Small intestine (tissue), 7 donors: ENCODE data around the gene INPP5D. TPM values are rescaled to one million over a fixed set of nuclear protein-coding genes. Genes with fewer than 3 reads are reported as not detected.

Source experiments
- DNase-seq, 2 donors: peaks; one replicate each; pipeline versions ENCODE4 v3.0.0 to v3.0.0-alpha.2; 2013
- FAIRE-seq: peaks from 2 replicates; lab custom pipeline; 2012; peaks lifted over from hg19 to GRCh38; lab: Jason Lieb, UNC
- H3K27ac ChIP-seq, 3 donors: one replicate each; pipeline ENCODE4 v1.5.1; 2013; ENCODE audit warnings: low read length in 2 of 3, mild to moderate bottlenecking in 2 of 3, control low read depth in 1 of 3, inconsistent platforms in 1 of 3, low read depth in 1 of 3, moderate library complexity in 1 of 3
- H3K27me3 ChIP-seq, 3 donors: one replicate each; pipeline ENCODE4 v1.6.1; 2013; ENCODE audit warnings: low read length in 3 of 3, inconsistent platforms in 1 of 3; ENCODE audit not compliant: control insufficient read depth in 3 of 3, insufficient read depth in 3 of 3
- H3K36me3 ChIP-seq, 3 donors: one replicate each; pipeline ENCODE4 v1.6.1; 2013; ENCODE audit warnings: low read length in 3 of 3, inconsistent platforms in 1 of 3, low read depth in 1 of 3, mild to moderate bottlenecking in 1 of 3, moderate library complexity in 1 of 3; ENCODE audit not compliant: control insufficient read depth in 3 of 3, insufficient read depth in 2 of 3
- H3K4me1 ChIP-seq, 3 donors: one replicate each; pipeline ENCODE4 v1.6.1; 2013; ENCODE audit warnings: low read length in 2 of 3, inconsistent platforms in 1 of 3, low read depth in 1 of 3, mild to moderate bottlenecking in 1 of 3, moderate library complexity in 1 of 3; ENCODE audit not compliant: control insufficient read depth in 3 of 3, insufficient read depth in 2 of 3
- H3K4me3 ChIP-seq, 3 donors: one replicate each; pipeline ENCODE4 v1.5.1; 2013; ENCODE audit warnings: low read length in 3 of 3, control low read depth in 1 of 3, inconsistent platforms in 1 of 3, low read depth in 1 of 3, mild to moderate bottlenecking in 1 of 3, moderate library complexity in 1 of 3
- H3K9me3 ChIP-seq, 2 donors: one replicate each; pipeline ENCODE4 v1.6.1; 2013; ENCODE audit warnings: low read depth in 1 of 2, low read length in 1 of 2; ENCODE audit not compliant: control insufficient read depth in 2 of 2, insufficient read depth in 1 of 2
- WGBS, 3 donors: extraction: QIAGEN DNeasy Blood & Tissue Kit; methylation state at CpG; one replicate each; pipeline ENCODE4 v1.1.7; 2013; 5-methylcytosine and 5-hydroxymethylcytosine counted together
- polyA plus RNA-seq, 4 donors: library from polyadenylated mRNA; stranded (reverse) in 3 of 4; unstranded in 1 of 4; fragments of 200-250 nt in 3 of 4; fragments of 120-200 nt in 1 of 4; gene quantifications; one replicate each; pipeline versions ENCODE4 v1.2.1 to v1.2.3, GENCODE V29; 2013
- donor health status: healthy with polysubstance abuse.
- donor health status: control.
- donor health status: control.
- donor health status: Bipolar disorder and iron deficiency.
- donor health status: healthy.

The INPP5D gene
- polyA plus RNA-seq, 4 donors: 4.7 to 10.4 (median 6.9) TPM

GRCh38 chr2:233084488-233084887 lies 24.3 kb downstream of the INPP5D start:
- Histone ChIP-seq H3K27me3 (no peaks in the 10 kb centered on the region), H3K4me3 (no peak overlapping the region), H3K4me1 (peaks cover 0 to 6% (median 0%) of the 10 kb centered on the region in 3 donors), H3K9me3 (no peaks in the 10 kb centered on the region), H3K27ac (peak overlapping the region in 2 of 3 donors; percentile 66 to 93), H3K36me3 (peaks cover 0 to 2% (median 0%) of the 10 kb centered on the region in 3 donors)
- FAIRE-seq (no peak), DNase-seq (peak in 1 of 2 donors; percentile 35)
- WGBS, 3 donors: 60 to 87% (median 65%) methylated on average over 13 of the region's 13 CpGs

- Histone ChIP-seq H3K27ac (peak overlapping the region in 2 of 3 donors; percentile 41 to 93), H3K4me1 (peaks cover 0 to 6% (median 0%) of the 10 kb centered on the region in 3 donors), H3K27me3 (no peaks in the 10 kb centered on the region), H3K36me3 (peaks cover 0 to 2% (median 0%) of the 10 kb centered on the region in 3 donors), H3K9me3 (no peaks in the 10 kb centered on the region), H3K4me3 (no peak overlapping the region)
- WGBS, 3 donors: 79 to 88% (median 82%) methylated on average over 13 of the region's 13 CpGs
- FAIRE-seq (no peak), DNase-seq (no peak)
Measured at GRCh38 chr2:233085037-233085838, 25.1 kb downstream of the INPP5D start.

GRCh38 chr2:233085839-233086150 lies 25.7 kb downstream of the INPP5D start:
- Histone ChIP-seq H3K4me1 (peaks cover 0 to 6% (median 0%) of the 10 kb centered on the region in 3 donors), H3K27me3 (no peaks in the 10 kb centered on the region), H3K9me3 (no peaks in the 10 kb centered on the region), H3K4me3 (no peak overlapping the region), H3K36me3 (peaks cover 0 to 2% (median 0%) of the 10 kb centered on the region in 3 donors), H3K27ac (peak overlapping the region in 2 of 3 donors; percentile 41 to 72)
- FAIRE-seq: no peak
- whole genome bisulfite sequencing, 3 donors: 82 to 96% (median 92%) methylated on average over 2 of the region's 2 CpGs
- no peak for DNase-seq

- Histone ChIP-seq H3K9me3 (peaks cover 0 to 3% of the 10 kb centered on the region in 2 donors), H3K27me3 (no peaks in the 10 kb centered on the region), H3K36me3 (peaks cover 0 to 2% (median 0%) of the 10 kb centered on the region in 3 donors), H3K4me1 (peaks cover 0 to 6% (median 0%) of the 10 kb centered on the region in 3 donors), H3K27ac (no peak overlapping the region), H3K4me3 (no peak overlapping the region)
- WGBS, 3 donors: 88 to 97% (median 90%) methylated on average over 7 of the region's 7 CpGs
- DNase-seq (no peak), FAIRE-seq (no peak)
Measured at GRCh38 chr2:233087713-233088112, 27.6 kb downstream of the INPP5D start.

GRCh38 chr2:233088972-233089345 lies 28.8 kb downstream of the INPP5D start:
- Histone ChIP-seq H3K36me3 (no peaks in the 10 kb centered on the region), H3K9me3 (peaks cover 0 to 3% of the 10 kb centered on the region in 2 donors), H3K4me3 (no peak overlapping the region), H3K27me3 (peaks cover 0 to 3% (median 0%) of the 10 kb centered on the region in 3 donors), H3K4me1 (peaks cover 0 to 6% (median 0%) of the 10 kb centered on the region in 3 donors), H3K27ac (no peak overlapping the region)
- DNase-seq: no peak
- WGBS, 3 donors: 88 to 92% (median 91%) methylated on average over 7 to 8 of the region's 8 CpGs
- no peak for FAIRE-seq

- H3K27me3 ChIP-seq: peaks cover 0 to 3% (median 0%) of the 10 kb centered on the region in 3 donors
- H3K4me3 ChIP-seq: no peak overlapping the region
- 92 to 96% (median 92%) methylated on average over 11 of the region's 11 CpGs for WGBS, 3 donors
- FAIRE-seq (no peak), DNase-seq (no peak)
- no peaks in the 10 kb centered on the region for H3K36me3 ChIP-seq
- peaks cover 0 to 3% of the 10 kb centered on the region in 2 donors for H3K9me3 ChIP-seq
- H3K4me1 ChIP-seq: peaks cover 0 to 6% (median 0%) of the 10 kb centered on the region in 3 donors
- no peak overlapping the region for H3K27ac ChIP-seq
Measured at GRCh38 chr2:233089851-233090250, 29.7 kb downstream of the INPP5D start.

- Histone ChIP-seq H3K36me3 (no peaks in the 10 kb centered on the region), H3K27me3 (peaks cover 0 to 3% (median 0%) of the 10 kb centered on the region in 3 donors), H3K4me3 (no peak overlapping the region), H3K9me3 (peaks cover 0 to 3% of the 10 kb centered on the region in 2 donors), H3K4me1 (peaks cover 0 to 6% (median 0%) of the 10 kb centered on the region in 3 donors), H3K27ac (no peak overlapping the region)
- WGBS, 3 donors: 85 to 93% (median 90%) methylated on average over 6 of the region's 6 CpGs
- DNase-seq (no peak), FAIRE-seq (no peak)
Measured at GRCh38 chr2:233090879-233091278, 30.7 kb downstream of the INPP5D start.

- H3K4me3 ChIP-seq: no peak overlapping the region
- FAIRE-seq (no peak), DNase-seq (no peak)
- 81 to 83% (median 82%) methylated on average over 18 of the region's 18 CpGs for WGBS, 3 donors
- H3K4me1 ChIP-seq: peaks cover 0 to 1% (median 0%) of the 10 kb centered on the region in 3 donors
- H3K27ac ChIP-seq: no peak overlapping the region
- H3K27me3 ChIP-seq: peaks cover 0 to 3% (median 0%) of the 10 kb centered on the region in 3 donors
- no peaks in the 10 kb centered on the region for H3K36me3 ChIP-seq
- peaks cover 0 to 3% of the 10 kb centered on the region in 2 donors for H3K9me3 ChIP-seq
Measured at GRCh38 chr2:233091595-233092375, 31.6 kb downstream of the INPP5D start.
